CD4-positive, alpha-beta T cell treated with Interferon gamma for 1 hour (primary cell): Measurements from ENCODE around the gene GORASP1.

ENCODE experiments used
- DNase-seq: peaks from one replicate; pipeline ENCODE4 v3.0.0-alpha.2; 2020

The GORASP1 gene

DNA sequence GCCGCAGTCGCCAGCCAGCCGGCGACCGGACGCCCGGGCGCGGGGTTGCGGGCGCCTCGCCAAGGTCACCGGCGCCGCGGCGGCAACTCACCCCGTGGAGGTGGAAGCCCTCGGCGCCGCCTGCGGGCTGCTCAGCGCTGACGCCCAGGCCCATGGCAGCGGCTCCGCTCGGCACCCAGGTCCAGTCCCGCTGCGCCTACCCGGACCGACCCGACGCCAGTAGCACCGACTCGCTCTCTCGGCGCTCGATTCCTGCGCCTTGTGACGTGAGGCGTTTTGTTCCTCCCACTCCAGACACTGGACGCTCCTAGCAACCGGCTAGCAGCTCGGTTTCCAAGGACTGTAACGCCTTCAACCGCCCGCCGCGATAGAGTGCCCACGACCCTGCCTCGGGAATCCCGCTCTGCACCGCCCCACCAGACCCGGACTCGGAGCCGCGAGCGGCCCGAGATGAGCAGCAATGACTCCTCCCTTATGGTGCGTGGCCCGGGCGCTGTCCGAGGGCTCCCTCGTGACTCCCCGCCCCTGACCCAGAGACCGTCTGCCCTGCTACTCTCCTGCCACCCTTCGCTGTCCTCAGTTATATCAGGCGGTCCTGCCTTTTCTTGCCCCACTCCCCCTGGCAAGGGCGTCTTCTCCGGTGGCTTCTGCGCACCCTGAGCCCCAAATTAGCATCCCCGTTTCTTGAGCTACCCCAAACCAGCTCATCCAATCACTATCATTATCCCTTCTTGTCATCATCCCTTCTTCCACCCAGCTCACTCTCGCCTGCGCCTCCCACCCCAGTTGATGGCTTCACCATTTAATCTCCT lies at the start of gene GORASP1, which contains the start of gene TTC21A:
Gene GORASP1, minus strand, starts transcription at position 240 of the 812 bp plus-strand sequence. Its CDS starts 86 bp downstream, at position 154.
Gene TTC21A, plus strand, starts transcription at position 293 of the 812 bp plus-strand sequence. Its CDS starts 158 bp downstream, at position 451.
- DNase-seq, result peak; percentile 82

- no peak for DNase-seq
Observed at GRCh38 chr3:39156421-39156820, 49.0 kb upstream of the GORASP1 start.

GRCh38 chr3:39154280-39155021 lies 47.0 kb upstream of the GORASP1 start:
- no peak for DNase-seq

GRCh38 chr3:39153977-39154279 lies 46.5 kb upstream of the GORASP1 start:
- DNase-seq, result no peak

DNA sequence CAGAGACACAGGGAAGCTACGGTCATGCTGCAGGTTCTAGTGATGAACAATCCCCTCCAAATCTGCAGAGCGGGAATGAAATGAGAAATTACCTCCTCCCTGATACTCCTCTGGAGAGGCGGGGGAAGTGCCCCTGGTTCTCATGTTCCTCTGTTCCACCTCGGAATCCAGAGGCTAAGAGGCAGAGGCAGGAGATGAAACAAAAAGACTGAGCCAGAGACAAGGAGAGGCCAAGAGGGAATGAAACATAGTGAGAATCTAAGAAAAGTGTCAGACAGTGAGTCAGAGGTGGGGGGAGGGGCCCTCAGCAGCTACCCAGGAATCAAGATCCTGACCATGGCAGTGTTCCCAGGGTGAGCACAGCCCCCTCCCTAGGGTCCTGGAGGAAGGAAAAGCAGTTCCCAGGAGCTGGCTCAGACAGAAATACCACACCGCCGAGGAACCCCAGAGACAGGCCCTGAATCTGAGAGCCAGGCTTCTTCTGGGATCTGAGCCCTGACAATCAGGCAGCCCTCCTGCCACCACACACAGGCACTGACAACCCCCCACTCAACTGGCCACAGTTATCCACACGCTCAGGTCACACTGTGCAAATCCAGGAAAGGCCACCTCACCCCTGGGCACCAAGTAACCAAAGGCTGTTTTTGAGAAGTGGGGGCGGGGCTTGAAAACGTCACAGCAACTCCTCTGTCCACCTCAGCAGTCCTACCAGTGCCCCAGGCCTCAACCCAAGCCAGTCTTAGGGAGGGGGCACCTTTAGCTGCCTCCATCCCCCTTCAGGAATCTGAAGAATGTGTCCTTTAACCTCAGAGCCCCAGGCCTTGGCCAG lies 43.6 kb upstream of the GORASP1 start:
- DNase-seq, result peak; percentile 51

DNA sequence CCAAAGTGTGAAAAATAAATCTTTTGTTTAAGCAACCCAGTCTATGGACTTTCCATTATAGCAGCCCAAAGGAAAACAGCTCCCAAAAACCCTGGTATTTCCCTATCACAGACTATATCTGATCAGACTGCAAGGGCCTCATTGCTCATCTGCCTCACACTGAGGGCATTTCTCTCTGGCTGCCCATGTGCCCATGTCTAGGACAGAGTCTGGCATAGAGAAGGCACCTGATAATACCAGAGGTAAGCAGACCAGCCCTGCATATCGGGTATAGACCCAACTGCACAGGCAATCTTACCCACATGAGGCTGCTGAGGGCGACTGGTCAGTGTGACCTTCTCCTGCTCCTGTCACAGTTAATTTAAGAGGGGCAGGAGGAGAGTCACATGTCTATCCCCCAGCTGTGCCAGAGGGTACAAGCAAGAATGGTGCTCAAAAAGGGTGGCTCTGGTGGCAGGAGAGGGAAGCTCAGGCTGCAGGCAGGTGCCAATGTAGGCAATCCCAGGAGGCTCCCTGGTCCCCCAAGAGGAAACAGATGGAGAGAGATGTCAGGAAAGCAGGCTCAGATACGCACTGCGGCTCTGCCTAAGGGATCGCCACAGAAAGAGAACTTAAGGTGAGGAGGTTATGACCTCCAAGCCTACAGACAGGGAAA lies 42.8 kb upstream of the GORASP1 start:
- no peak for DNase-seq

DNA sequence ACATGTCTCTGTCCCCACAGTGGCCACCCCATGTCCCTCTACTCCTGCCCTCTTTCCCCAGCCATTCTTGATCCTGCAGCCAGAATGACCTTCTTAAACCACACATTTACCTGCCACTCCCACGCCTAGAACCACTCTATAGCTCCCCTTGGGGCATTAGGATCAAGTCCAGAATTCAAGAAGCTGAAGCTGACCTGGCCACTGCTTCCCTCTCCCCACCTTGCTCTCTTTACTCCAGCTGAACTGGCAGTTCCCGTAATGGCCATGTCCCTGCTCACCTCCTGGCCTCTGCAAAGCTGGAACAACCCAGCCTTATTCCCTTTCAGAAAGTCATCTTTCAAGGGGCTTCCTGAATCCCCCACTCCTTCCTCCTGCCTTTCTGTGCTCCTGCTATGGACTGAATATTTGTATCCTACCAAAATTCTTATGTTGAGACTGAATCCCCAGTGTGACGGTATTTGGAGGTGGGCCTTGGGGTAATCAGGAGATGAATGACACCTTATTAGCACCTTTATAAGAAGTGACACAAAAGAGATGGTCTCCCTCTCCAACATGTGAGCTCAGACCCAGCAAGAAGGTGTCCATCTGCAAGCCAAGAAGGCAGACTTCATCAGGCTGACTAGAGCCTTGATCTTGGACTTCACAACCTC lies 42.2 kb upstream of the GORASP1 start:
- DNase-seq, result no peak

- no peak for DNase-seq
Observed at GRCh38 chr3:39149059-39149455, 41.6 kb upstream of the GORASP1 start.

DNA sequence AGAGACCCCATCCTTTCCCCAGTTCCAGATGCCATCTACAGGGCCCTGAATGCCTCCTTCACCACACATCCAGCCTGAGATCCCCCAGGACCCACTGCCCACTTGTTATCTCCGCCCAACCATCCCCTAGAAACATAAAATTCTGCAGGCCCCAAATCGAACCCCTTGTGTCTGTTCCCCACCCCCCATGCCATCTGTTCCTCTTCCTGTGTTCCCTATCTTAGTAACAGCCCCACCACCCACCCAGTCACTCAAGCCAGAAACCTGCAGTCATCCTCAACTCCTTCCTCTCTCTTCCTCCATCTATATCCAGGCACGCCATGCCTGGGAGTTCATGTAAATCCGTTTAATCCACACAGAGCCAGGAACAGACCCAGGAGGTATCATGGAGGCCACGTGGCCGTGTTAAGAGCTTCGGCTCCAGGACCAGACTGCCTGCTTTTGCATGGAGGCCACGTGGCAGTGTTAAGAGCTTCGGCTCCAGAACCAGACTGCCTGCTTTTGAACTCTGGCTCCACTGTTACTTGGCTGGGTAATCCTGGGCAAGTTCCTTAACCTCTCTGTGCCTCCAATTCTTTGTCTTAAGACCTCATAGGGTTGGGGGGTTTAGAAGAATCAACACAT lies 41.1 kb upstream of the GORASP1 start:
- no peak for DNase-seq

DNA sequence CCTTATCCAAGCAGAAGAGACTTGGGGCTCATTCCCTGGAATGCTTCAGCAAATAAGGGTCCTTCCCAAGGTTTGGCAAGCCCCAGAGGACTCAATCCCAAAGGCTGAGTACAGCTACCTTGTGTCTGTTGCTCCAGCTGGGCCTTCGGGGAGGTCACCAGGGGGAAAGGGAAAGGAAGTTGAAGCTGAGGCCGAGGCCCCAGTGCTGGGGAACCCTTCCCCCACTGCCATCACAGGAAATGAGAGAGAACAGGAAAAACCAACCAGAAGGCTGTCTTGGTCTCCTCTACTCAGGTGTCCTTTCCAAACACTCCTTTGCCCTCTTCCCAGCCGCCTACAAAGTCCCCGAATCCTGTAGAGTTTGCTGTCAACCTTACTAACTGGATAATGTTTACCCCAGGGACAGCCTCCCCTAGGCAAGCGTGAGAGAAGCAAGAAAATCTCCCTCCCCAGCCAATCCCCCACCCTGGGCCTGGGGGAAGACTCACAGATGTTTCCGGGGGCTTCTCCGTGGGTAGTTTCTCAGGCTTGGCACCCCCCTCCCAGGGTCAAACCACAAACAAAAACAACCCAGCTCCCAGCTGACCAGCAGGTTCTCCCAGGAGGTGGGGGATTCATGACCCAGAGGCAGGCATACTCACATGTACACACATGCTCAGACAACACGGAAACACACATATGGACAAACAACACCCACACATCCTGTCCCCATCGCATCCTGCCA lies 40.4 kb upstream of the GORASP1 start:
- peak; percentile 52 for DNase-seq

DNA sequence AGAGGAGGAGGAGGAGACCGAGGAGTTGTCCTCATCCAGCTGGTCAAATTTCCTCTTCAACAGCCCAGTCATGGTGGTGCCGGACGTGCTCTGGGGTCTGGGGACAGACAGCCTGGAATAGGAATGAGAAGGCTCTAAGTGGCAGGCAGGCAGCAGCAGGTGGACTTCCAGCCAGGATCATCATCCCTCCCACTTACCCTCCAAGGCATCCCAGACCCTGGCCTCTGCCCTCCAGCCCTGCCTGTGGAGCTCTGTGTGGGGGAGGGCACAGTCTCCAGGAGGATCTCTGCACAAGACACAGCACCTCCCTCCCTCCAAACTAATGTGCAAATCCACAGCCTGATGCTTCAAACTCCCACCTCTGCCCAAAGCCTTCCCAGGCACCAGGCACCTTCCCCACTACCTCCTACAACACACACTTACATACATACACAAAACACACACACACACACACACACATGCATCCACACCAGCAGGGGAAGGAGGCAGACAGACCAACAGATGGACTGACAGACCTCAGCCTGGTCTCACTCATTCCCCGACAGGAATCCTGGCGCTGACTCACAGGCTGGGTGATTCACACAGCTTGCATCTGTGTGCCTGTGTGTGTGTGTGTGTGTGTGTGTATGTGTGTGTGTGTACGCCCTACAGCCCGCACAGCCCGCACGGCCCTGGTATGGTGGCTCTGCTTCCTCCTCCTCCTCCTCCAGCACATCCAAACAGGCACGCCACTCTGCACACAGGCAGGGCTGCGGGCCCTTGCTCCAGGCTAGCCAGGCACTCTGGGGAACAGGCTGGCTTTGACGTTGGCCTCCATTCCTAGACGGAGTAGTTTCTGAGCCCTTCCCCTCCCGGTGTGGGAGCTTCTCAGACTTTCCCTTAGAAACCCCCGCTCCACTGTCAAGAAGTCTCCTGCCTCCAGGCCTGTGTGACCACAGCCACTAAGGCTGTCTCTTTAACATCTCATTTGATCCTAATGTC lies 39.5 kb upstream of the GORASP1 start:
- peak; percentile 80 for DNase-seq

GRCh38 chr3:39146083-39146501 lies 38.7 kb upstream of the GORASP1 start:
- DNase-seq, result peak; percentile 57

- no peak for DNase-seq
Observed at GRCh38 chr3:39144748-39145380, 37.4 kb upstream of the GORASP1 start.

DNA sequence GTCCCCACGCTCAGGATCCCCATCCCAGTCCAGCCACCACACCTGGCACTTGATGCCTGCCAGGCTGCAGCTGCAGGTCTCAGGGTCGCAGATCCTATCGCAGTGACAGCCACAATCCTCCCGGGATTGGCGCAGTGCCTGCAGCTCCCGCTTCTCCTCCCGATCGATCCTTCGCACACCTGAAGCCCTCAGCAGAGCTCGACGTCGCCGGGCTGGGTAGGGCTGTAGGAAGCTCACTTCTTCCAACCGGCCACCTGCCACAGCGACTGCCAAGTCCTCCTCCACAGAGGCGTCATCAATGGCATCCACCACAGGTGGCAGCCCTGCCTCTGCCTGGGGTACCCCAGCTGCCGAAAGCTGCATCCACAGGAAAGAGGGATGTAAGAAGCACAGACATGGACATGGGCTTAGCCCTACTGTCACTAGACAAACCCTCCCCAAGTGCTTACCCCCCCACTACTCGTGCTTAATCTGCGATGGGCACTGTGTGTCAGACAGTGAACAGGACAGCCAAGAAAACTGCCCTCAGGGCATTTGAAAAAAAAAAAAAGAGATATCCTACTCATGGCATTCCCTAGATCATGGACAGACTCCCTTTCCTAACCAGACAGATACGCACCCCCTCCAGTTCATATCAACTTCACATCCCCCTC lies 36.8 kb upstream of the GORASP1 start:
- DNase-seq, result no peak

DNA sequence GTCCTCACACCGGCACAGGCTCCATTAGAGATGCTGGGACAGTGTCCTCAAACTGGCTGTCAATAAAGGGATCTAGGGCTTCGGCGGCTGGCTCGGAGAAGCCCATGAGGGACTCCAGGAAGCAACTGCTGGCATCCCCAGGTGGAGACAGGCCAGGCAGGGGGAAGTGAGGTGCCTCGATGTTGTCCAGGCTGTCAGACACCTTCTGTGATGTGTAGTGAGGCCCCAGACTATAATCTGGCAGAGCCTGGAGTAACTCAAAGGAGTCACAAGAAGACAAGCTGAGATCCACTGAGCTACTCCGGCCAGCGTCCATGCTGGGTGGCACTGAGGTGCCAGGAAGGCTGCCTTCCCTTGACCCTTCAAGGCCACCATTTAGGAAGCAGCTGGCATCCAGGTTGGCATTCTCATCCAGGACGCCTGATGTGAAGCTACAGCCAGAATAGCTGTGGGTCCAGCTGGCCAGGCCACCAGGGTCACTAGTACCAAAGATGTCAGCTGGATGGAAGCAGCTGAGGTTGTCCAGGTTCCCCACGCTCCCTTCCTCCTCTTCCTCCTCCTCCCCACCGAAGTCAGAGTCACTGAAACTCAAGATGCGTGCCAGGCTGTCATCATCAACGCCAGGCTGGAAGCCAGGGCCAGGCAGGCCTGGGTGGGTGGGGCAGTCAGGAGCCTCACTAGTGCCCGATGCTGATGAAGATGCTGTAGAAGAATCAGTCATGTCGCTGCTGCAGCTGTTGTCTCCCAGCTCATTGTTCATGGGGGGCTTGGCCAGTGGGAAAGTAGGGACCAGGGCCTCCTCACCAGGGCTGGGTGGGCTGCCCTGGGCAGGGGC lies 35.8 kb upstream of the GORASP1 start:
- no peak for DNase-seq

GRCh38 chr3:39142067-39142466 lies 34.6 kb upstream of the GORASP1 start:
- DNase-seq, result no peak

DNA sequence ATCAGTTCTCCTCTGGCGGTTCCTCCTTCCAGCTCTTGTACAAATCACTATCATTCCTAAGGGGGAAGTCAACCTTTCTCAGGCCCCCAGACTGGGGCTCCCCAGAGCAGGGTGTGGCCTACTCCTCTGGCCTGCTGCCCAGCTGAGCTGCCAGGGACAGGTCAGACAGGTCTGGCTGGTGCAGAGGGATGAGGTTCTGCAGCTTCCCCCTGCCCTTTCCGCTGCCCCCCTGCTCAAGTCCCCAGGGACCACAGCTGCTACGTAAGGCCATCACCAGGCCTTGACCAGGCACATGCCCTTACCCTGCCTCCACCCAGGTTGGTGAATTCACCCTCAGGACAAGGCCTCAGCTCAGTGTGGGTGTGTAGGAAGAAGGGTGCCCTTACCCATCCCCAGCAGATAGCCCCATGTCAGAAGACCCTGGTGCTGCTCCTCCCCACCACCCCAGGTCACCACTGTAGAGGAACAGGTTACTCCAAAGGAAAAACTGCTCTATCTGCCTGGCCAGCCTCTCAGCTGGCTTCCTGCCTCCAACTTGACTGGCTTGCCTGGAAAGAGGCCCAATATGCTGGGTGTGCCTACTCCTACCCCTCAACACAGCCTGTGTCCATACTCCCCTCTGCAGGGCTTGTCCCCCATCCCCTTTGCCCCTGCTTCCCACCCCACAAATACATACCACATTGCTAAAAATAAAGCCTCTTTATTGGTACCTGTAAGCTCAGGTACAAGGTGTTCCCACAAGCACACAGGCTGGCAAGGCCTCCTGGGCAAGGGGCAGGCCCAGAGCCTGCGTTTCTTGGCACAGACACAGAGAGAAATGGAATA lies 34.0 kb upstream of the GORASP1 start:
- DNase-seq, result peak; percentile 52
